GM12872 (cell line): Measurements from ENCODE around the gene TPD52L1.

Source experiments
- TF ChIP-seq, protein P1 (sequence below): IDR thresholded peaks from 3 replicates; pipeline ENCODE4 v1.5.1; 2011; ENCODE audit warnings: low read depth, mild to moderate bottlenecking, low read length, moderate library complexity; ENCODE audit not compliant: insufficient read depth

TPD52L1 gene

DNA sequence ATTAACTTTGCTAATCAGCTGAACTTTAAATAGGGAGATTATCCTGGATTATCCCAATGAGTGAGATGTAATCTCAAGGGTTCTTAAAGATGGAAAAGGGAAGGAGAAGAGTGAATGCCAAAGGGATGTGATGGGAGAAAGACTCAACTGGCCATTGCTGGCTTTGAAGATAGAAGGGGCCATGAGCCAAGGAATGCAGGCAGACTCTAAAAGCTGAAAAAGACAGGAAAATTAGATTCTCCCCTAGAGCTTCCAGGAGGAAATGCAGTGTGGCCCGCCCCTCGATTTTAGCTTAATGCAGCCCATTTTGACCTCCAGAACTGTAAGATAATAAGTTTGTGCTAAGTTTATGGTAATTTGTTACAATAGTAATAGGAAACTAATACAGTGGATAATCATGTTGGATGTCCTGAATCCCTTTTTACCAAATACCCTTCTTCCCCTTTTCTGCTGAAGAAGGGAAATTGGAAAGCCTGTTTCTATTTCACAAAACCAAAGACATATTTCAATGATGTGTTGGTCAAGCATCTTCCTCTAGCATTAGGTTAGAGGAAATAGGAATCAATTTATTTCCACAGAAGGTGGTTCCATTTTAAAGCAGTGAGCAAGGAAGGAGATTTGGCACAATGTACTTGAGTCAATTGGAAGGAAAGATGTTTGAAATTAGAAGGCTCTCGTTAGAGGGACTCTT is 151.5 kb downstream of the TPD52L1 start:
- TF ChIP-seq, protein P1, sequence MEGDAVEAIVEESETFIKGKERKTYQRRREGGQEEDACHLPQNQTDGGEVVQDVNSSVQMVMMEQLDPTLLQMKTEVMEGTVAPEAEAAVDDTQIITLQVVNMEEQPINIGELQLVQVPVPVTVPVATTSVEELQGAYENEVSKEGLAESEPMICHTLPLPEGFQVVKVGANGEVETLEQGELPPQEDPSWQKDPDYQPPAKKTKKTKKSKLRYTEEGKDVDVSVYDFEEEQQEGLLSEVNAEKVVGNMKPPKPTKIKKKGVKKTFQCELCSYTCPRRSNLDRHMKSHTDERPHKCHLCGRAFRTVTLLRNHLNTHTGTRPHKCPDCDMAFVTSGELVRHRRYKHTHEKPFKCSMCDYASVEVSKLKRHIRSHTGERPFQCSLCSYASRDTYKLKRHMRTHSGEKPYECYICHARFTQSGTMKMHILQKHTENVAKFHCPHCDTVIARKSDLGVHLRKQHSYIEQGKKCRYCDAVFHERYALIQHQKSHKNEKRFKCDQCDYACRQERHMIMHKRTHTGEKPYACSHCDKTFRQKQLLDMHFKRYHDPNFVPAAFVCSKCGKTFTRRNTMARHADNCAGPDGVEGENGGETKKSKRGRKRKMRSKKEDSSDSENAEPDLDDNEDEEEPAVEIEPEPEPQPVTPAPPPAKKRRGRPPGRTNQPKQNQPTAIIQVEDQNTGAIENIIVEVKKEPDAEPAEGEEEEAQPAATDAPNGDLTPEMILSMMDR = no peak

GRCh38 chr6:125306756-125307149 is 153.2 kb downstream of the TPD52L1 start:
- TF ChIP-seq, protein P1 = no peak

DNA sequence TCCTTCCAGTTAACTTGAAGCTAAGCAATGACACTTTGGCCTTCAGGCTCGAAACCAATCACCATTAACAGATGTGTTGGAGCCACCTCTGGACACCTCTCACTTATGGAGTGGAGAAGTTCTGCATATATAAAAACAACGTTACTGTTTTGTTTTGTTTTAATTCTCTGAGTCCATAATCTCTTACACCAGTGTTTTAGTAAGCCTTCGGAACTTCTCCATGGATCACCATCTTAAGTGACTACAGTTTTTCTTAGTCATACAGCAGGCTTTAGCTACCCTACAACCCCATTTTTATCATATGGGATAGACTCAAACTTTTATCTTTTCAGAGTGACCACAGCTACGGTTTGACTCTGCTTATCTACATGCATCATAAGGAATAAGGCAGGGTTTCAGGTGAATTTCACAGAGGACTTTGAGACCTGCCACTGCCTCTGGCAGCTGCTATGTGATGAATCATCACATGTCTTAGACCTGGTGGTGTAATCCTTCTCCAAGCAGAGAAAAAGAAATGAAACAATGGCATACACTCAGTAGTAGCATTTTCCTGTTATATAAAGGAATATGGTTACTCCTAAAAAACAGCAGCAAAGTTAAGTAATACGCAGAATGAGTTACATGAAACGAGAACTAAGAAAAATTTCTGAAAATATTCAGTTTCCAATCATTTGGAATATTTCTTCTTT is 153.7 kb downstream of the TPD52L1 start:
- TF ChIP-seq, protein P1 = no peak

- TF ChIP-seq, protein P1 = no peak
These were observed 154.5 kb downstream of the TPD52L1 start for GRCh38 chr6:125307964-125308615.

GRCh38 chr6:125310994-125311649 is 157.5 kb downstream of the TPD52L1 start:
- TF ChIP-seq, protein P1 = peak; percentile 75

- TF ChIP-seq, protein P1 = no peak
These were observed 158.9 kb downstream of the TPD52L1 start for GRCh38 chr6:125312478-125312877.

DNA sequence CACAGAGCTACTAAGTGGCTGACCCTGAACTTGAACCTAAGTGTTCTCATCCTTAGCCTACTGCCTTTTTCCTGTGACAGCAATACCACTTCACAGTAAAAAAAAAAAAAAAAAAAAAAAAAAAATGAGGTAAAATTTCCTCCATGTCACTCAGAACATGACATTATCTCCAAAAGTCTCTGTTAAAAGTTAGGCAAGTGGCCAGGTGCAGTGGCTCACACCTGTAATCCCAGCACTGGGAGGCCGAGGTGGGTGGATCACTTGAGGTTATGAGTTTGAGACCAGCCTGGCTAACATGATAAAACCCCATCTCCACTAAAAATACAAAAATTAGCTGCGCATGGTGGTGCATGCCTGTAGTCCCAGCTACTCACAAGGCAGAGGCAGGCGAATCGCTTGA is 159.4 kb downstream of the TPD52L1 start:
- TF ChIP-seq, protein P1 = no peak
